Smooth muscle cell (in vitro differentiated cells): ENCODE results near the gene NCAM1. TPM values are rescaled to one million over a fixed set of nuclear protein-coding genes. Genes with fewer than 3 reads are reported as not detected.

ENCODE experiments used
- DNase-seq: peaks from one replicate; lab custom pipeline; 2025; ENCODE audit not compliant: unreplicated experiment; lab: John Stamatoyannopoulos, UW
- H2AFZ ChIP-seq: fragments of 200-600 bp; sonication (generic); 2 replicates; pipeline ENCODE4 v1.6.0; 2016; ENCODE audit warnings: antibody characterized with exemption, low read depth, mild to moderate bottlenecking
- H3F3A ChIP-seq: fragments of 200-600 bp; sonication (generic); 2 replicates; pipeline ENCODE4 v1.6.0; 2017; ENCODE audit warnings: antibody characterized with exemption, low read depth
- H3K27ac ChIP-seq: fragments of 200-600 bp; sonication (generic); 2 replicates; pipeline ENCODE4 v1.5.1; 2016; ENCODE audit warnings: low read depth, mild to moderate bottlenecking
- H3K27me3 ChIP-seq: fragments of 200-600 bp; sonication (generic); 2 replicates; pipeline ENCODE4 v1.6.1; 2016; ENCODE audit warnings: low read depth, mild to moderate bottlenecking
- H3K36me3 ChIP-seq: fragments of 200-600 bp; sonication (generic); 2 replicates; pipeline ENCODE4 v1.5.1; 2016; ENCODE audit warnings: low read depth
- H3K4me1 ChIP-seq: fragments of 200-600 bp; sonication (generic); 2 replicates; pipeline ENCODE4 v1.5.1; 2016; ENCODE audit warnings: low read depth
- H3K4me2 ChIP-seq: fragments of 200-600 bp; sonication (generic); 2 replicates; pipeline ENCODE4 v1.6.0; 2016; ENCODE audit warnings: mild to moderate bottlenecking
- H3K4me3 ChIP-seq: fragments of 200-600 bp; sonication (generic); 2 replicates; pipeline ENCODE4 v1.5.1; 2016; ENCODE audit warnings: mild to moderate bottlenecking
- H3K79me2 ChIP-seq: fragments of 200-600 bp; sonication (generic); 2 replicates; pipeline ENCODE4 v1.6.0; 2016; ENCODE audit warnings: low read depth, mild to moderate bottlenecking
- H3K9ac ChIP-seq: fragments of 200-600 bp; sonication (generic); 2 replicates; pipeline ENCODE4 v1.6.0; 2016; ENCODE audit warnings: low read depth
- H3K9me3 ChIP-seq: fragments of 200-600 bp; sonication (generic); replicated peaks from 2 replicates; pipeline ENCODE4 v1.5.1; 2016; ENCODE audit warnings: low read depth
- H4K20me1 ChIP-seq: fragments of 200-600 bp; sonication (generic); 2 replicates; pipeline ENCODE4 v1.6.0; 2016; ENCODE audit warnings: low read depth
- WGBS: methylation state at CpG from one replicate; pipeline ENCODE4 v1.1.7; 2016; ENCODE audit warnings: low lambda C conversion rate; 5-methylcytosine and 5-hydroxymethylcytosine counted together
- polyA plus RNA-seq: library from polyadenylated mRNA; unstranded; fragments of >200 nt; fragmentation: Nextera tagmentation; extraction: Ambion mirVana; gene quantifications from 2 replicates; pipeline ENCODE4 v1.2.1, GENCODE V29; 2016
- total RNA-seq: library from RNA; depleted of rRNA; stranded (reverse); fragments of >200 nt; gene quantifications from 2 replicates; pipeline ENCODE4 v1.2.3, GENCODE V29; 2014
- TF ChIP-seq, protein P1 (sequence below): fragments of 200-600 bp; sonication (generic); IDR thresholded peaks from 2 replicates; pipeline ENCODE4 v1.5.1; 2017; ENCODE audit warnings: borderline replicate concordance, mild to moderate bottlenecking, antibody characterized with exemption; ENCODE audit not compliant: insufficient read depth, poor library complexity, severe bottlenecking

The NCAM1 gene
- total and polyA plus RNA-seq, 2 experiments from 2014 or later: 8.1 to 12.0 TPM

DNA sequence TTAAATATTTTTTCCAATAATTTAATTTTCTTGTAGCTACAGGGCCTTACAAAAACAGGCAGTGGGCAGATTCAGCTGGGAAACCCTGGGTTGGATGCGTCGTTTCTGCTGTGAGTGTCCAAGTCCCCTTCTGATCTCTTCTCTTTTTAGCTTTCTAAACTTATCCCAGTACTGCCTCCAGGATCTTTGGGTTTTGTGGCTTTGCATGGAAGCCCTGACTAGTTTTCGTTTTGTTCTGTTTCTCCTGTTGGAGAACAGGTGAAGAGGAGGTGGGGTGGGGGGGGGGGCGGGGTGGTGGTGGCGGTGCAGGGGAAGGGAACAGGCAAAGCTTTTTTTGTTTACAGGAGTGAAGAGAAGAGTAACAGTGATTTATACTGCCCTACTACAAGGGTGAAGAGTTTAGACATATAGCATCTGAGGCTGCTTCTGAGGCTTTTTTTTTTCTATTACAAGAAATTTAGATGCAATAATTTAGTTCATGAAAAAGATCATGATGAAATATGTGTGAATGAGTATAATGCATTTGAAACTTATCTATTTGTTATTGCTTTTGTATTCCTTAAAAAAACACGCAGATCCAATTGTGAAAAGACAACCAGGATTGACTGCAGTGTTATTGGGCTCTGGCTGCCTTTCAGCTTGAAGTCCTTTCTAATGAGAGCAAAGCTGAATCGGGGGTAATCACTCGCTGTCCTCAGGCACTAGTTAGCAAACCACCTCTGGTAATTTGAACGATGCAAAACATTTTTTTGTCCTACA is 142.9 kb downstream of the NCAM1 start:
- H3K9ac ChIP-seq: no peak overlapping the region
- no peak overlapping the region for H3K27ac ChIP-seq
- H3K4me2 ChIP-seq: no peak overlapping the region
- H3K27me3 ChIP-seq: no peaks in the 10 kb centered on the region
- DNase-seq: no peak
- no peaks in the 10 kb centered on the region for H4K20me1 ChIP-seq
- no peak overlapping the region for H3K4me3 ChIP-seq
- 73% methylated on average over 9 of the region's 9 CpGs for WGBS
- TF ChIP-seq, protein P1, sequence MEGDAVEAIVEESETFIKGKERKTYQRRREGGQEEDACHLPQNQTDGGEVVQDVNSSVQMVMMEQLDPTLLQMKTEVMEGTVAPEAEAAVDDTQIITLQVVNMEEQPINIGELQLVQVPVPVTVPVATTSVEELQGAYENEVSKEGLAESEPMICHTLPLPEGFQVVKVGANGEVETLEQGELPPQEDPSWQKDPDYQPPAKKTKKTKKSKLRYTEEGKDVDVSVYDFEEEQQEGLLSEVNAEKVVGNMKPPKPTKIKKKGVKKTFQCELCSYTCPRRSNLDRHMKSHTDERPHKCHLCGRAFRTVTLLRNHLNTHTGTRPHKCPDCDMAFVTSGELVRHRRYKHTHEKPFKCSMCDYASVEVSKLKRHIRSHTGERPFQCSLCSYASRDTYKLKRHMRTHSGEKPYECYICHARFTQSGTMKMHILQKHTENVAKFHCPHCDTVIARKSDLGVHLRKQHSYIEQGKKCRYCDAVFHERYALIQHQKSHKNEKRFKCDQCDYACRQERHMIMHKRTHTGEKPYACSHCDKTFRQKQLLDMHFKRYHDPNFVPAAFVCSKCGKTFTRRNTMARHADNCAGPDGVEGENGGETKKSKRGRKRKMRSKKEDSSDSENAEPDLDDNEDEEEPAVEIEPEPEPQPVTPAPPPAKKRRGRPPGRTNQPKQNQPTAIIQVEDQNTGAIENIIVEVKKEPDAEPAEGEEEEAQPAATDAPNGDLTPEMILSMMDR: no peak
- H3K36me3 ChIP-seq: no peaks in the 10 kb centered on the region
- no peak overlapping the region for H2AFZ ChIP-seq
- H3F3A ChIP-seq: peaks cover 10% of the 10 kb centered on the region
- peaks cover 8% of the 10 kb centered on the region for H3K4me1 ChIP-seq
- no peaks in the 10 kb centered on the region for H3K9me3 ChIP-seq
- no peaks in the 10 kb centered on the region for H3K79me2 ChIP-seq

DNA sequence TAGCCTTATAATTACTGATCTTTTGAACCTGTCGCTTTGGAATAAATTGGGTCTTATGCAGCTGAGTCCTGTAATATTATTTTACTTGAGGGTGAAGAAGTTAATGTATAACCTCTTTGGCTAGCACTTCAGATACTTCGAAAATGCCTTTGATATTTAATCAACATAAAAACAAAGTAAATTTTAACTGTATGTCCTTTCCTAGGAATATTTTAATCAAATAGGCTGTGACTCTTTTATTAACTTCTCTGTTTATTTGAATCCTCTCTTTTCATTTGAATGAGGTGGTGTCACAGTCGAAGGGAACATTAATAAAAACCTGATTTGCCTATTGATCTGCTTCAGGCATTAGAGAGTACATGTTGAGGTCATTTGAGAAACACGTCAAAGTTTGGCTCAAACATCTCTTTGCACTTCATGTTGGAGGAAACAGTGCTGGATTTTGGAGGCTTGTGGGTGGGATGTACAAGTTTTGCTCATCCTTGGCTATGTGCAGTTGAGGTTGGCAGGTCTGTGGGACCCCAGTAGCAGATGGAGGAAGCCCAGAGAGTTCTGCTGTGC is 143.6 kb downstream of the NCAM1 start:
- Histone ChIP-seq H3K36me3 (no peaks in the 10 kb centered on the region), H3K27ac (no peak overlapping the region), H3K4me1 (peaks cover 8% of the 10 kb centered on the region), H3K27me3 (no peaks in the 10 kb centered on the region), H2AFZ (no peak overlapping the region), H3K79me2 (no peaks in the 10 kb centered on the region), H3K9me3 (no peaks in the 10 kb centered on the region), H4K20me1 (no peaks in the 10 kb centered on the region), H3K4me2 (no peak overlapping the region), H3K4me3 (no peak overlapping the region), H3F3A (peaks cover 10% of the 10 kb centered on the region), H3K9ac (no peak overlapping the region)
- TF ChIP-seq, protein P1: no peak
- no peak for DNase-seq
- WGBS: 88% methylated on average over 4 of the region's 4 CpGs

DNA sequence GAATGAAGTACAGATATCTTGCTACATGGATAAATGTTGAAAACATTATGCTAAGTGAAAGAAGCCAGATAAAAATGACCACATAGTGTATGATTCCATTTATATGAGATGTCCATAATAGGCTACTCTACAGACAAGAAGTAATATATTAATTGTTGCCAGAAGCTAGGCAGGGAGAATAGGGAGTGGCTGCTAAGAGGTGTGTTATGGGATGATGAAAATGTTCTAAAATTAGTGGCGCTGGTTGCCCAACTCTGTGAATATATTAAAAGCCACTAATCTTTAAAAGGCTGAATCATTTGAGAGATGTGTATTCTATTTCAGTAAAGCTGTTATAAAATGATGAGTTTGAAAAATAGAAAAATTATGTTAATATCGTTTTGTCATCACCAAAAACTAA is 144.4 kb downstream of the NCAM1 start:
- DNase-seq: no peak
- Histone ChIP-seq H3K4me3 (no peak overlapping the region), H3K9ac (no peak overlapping the region), H2AFZ (no peak overlapping the region), H4K20me1 (no peaks in the 10 kb centered on the region), H3K27ac (no peak overlapping the region), H3K4me1 (peaks cover 8% of the 10 kb centered on the region), H3K4me2 (no peak overlapping the region), H3K9me3 (no peaks in the 10 kb centered on the region), H3K27me3 (no peaks in the 10 kb centered on the region), H3K79me2 (no peaks in the 10 kb centered on the region), H3F3A (peaks cover 10% of the 10 kb centered on the region), H3K36me3 (no peaks in the 10 kb centered on the region)
- WGBS: 87% methylated on average over 2 of the region's 2 CpGs
- TF ChIP-seq, protein P1: no peak
